HCT116 (cell line): ENCODE measurements around the gene DNTT. TPM values are rescaled to one million over a fixed set of nuclear protein-coding genes. Genes with fewer than 3 reads are reported as not detected.

Experiments
- ATAC-seq: fragments of 200-7000 bp; cut with Tn5 transposase; 2 replicates; pipeline ENCODE4 v1.9.1; 2020; ENCODE audit warnings: mild to moderate bottlenecking, moderate library complexity
- BruUV-seq: library from RNA; stranded (reverse); fragments of 400-500 nt; replicated peaks from 2 replicates; lab custom pipeline; 2021; lab: Mats Ljungman, UMichigan
- CTCF ChIA-PET: fragments of 300-600 bp; sonication (Branson Sonifier 250); formaldehyde crosslinking; loops from one replicate; lab custom pipeline; 2021; ENCODE audit warnings: antibody characterized with exemption; lab: Charles Lee
- POLR2A ChIA-PET: fragments of 300-600, 350-600 bp; sonication (Branson Sonifier 250); formaldehyde crosslinking; loops from one replicate; lab custom pipeline; 2021; ENCODE audit warnings: antibody characterized with exemption; lab: Charles Lee
- RAD21 ChIA-PET, 2 experiments: fragments of 300-600 bp; sonication (Branson Sonifier 250); formaldehyde crosslinking; loops; one replicate each; lab custom pipeline; 2023; ENCODE audit warnings: low total read pairs in 2 of 2; ENCODE audit not compliant: uncharacterized antibody in 2 of 2, unreplicated experiment in 2 of 2, low non-redundant PET in 1 of 2; lab: Charles Lee
- DNase-seq: peaks from one replicate; pipeline ENCODE4 v3.0.0-alpha.2; 2010; ENCODE audit warnings: low read depth, low spot score
- H2AFZ ChIP-seq: fragments of 200-600 bp; shearing (Covaris generic), sonication (generic); 2 replicates; pipeline ENCODE4 v1.6.1; 2017; ENCODE audit warnings: low read depth, mixed run types, mixed read lengths, antibody characterized with exemption, low read length; ENCODE audit not compliant: poor library complexity, severe bottlenecking
- H3K27ac ChIP-seq: 2 replicates; pipeline ENCODE4 v1.5.1; 2012; ENCODE audit warnings: low read depth, low read length
- H3K27me3 ChIP-seq: fragments of 200-600 bp; sonication (generic); 2 replicates; pipeline ENCODE4 v1.6.1; 2016; ENCODE audit warnings: mixed run types, low read length, mixed read lengths; ENCODE audit not compliant: insufficient read depth
- H3K36me3 ChIP-seq, 2 experiments: fragments of 200-500 bp in 1 of 2; fragments of 200-600 bp in 1 of 2; sonication (Bioruptor generic) in 1 of 2; sonication (generic) in 1 of 2; 2 replicates each; pipeline versions ENCODE4 v1.5.1 to v1.6.1; 2014 to 2016; ENCODE audit warnings: low read length in 2 of 2, inconsistent platforms in 1 of 2, mixed read lengths in 1 of 2, mixed run types in 1 of 2; ENCODE audit not compliant: insufficient read depth in 2 of 2, control insufficient read depth in 1 of 2
- H3K4me1 ChIP-seq, 2 experiments: fragments of 200-600 bp in 1 of 2; sonication (generic) in 1 of 2; 2 replicates each; pipeline versions ENCODE4 v1.5.1 to v1.6.1; 2012 to 2017; ENCODE audit warnings: low read length in 2 of 2, inconsistent platforms in 1 of 2, mild to moderate bottlenecking in 1 of 2, mixed read lengths in 1 of 2, mixed run types in 1 of 2, moderate library complexity in 1 of 2; ENCODE audit not compliant: insufficient read depth in 2 of 2, control insufficient read depth in 1 of 2
- H3K4me2 ChIP-seq: fragments of 200-600 bp; sonication (generic); 2 replicates; pipeline ENCODE4 v1.6.1; 2017; ENCODE audit warnings: mixed run types, low read length, mixed read lengths
- H3K4me3 ChIP-seq, 2 experiments: fragments of 200-600 bp in 1 of 2; sonication (generic) in 1 of 2; replicated peaks in 1 of 2; 2 replicates each; pipeline ENCODE4 v1.5.1; 2011 to 2016; ENCODE audit warnings: low read length in 2 of 2, control low read depth in 1 of 2, low read depth in 1 of 2, mild to moderate bottlenecking in 1 of 2, mixed read lengths in 1 of 2, mixed run types in 1 of 2
- H3K79me2 ChIP-seq: fragments of 200-600 bp; sonication (generic); 2 replicates; pipeline ENCODE4 v1.6.1; 2017; ENCODE audit warnings: mild to moderate bottlenecking, mixed run types, low read length, moderate library complexity, mixed read lengths; ENCODE audit not compliant: insufficient read depth
- H3K9ac ChIP-seq: fragments of 200-600 bp; sonication (generic); 2 replicates; pipeline ENCODE4 v1.6.1; 2016; ENCODE audit warnings: low read length, mixed read lengths
- H3K9me2 ChIP-seq: fragments of 200-600 bp; sonication (generic), shearing (Covaris generic); 2 replicates; pipeline ENCODE4 v1.6.1; 2017; ENCODE audit warnings: mixed run types, mild to moderate bottlenecking, moderate library complexity; ENCODE audit not compliant: insufficient read depth
- H3K9me3 ChIP-seq, 2 experiments: fragments of 200-500 bp in 1 of 2; fragments of 200-600 bp in 1 of 2; sonication (Bioruptor generic) in 1 of 2; sonication (generic) in 1 of 2; 2 replicates each; pipeline ENCODE4 v1.6.1; 2014 to 2017; ENCODE audit warnings: low read length in 2 of 2, mixed read lengths in 2 of 2, inconsistent platforms in 1 of 2, low read depth in 1 of 2, mild to moderate bottlenecking in 1 of 2, mixed run types in 1 of 2, moderate library complexity in 1 of 2; ENCODE audit not compliant: control insufficient read depth in 1 of 2, insufficient read depth in 1 of 2
- H4K20me1 ChIP-seq: fragments of 200-600 bp; sonication (generic), shearing (Covaris generic); 2 replicates; pipeline ENCODE4 v1.6.1; 2017; ENCODE audit warnings: mixed run types, mild to moderate bottlenecking, moderate library complexity; ENCODE audit not compliant: insufficient read depth
- CBX3 ChIP-seq: IDR thresholded peaks from 2 replicates; pipeline ENCODE4 v1.6.1; 2012; ENCODE audit warnings: low read depth
- CEBPB ChIP-seq: IDR thresholded peaks from 2 replicates; pipeline ENCODE4 v1.6.1; 2012; ENCODE audit warnings: low read depth
- EGR1 ChIP-seq: IDR thresholded peaks from 2 replicates; pipeline ENCODE4 v1.6.1; 2012; ENCODE audit warnings: low read depth
- EZH2 ChIP-seq: fragments of 200-600 bp; sonication (generic); IDR thresholded peaks from 2 replicates; pipeline ENCODE4 v1.6.1; 2017; ENCODE audit warnings: antibody characterized with exemption, mixed run types
- EZH2phosphoT487 ChIP-seq: fragments of 200-600 bp; IDR thresholded peaks from 2 replicates; pipeline ENCODE4 v1.6.1; 2018; ENCODE audit warnings: antibody characterized with exemption, borderline replicate concordance
- FOSL1 ChIP-seq: IDR thresholded peaks from 2 replicates; pipeline ENCODE4 v1.6.1; 2012; ENCODE audit warnings: low read depth
- JUND ChIP-seq: IDR thresholded peaks from 2 replicates; pipeline ENCODE4 v1.6.1; 2012
- POLR2A ChIP-seq: IDR thresholded peaks from 2 replicates; pipeline ENCODE4 v1.7.0; 2011; ENCODE audit warnings: borderline replicate concordance; ENCODE audit not compliant: insufficient read depth, insufficient read length; ENCODE audit errors: extremely low read depth
- POLR2AphosphoS5 ChIP-seq: IDR thresholded peaks from 2 replicates; pipeline ENCODE4 v1.6.1; 2011; ENCODE audit warnings: mild to moderate bottlenecking, low read depth, low read length, moderate library complexity
- RAD21 ChIP-seq: IDR thresholded peaks from 2 replicates; pipeline ENCODE4 v1.6.1; 2012; ENCODE audit warnings: low read depth, mild to moderate bottlenecking
- SIN3A ChIP-seq: IDR thresholded peaks from 2 replicates; pipeline ENCODE4 v1.6.1; 2012; ENCODE audit warnings: low read depth
- SP1 ChIP-seq: IDR thresholded peaks from 2 replicates; pipeline ENCODE4 v1.6.1; 2012; ENCODE audit warnings: low read depth
- SRF ChIP-seq: IDR thresholded peaks from 2 replicates; pipeline ENCODE4 v1.6.1; 2012; ENCODE audit warnings: low read depth
- TCF7L2 ChIP-seq: IDR thresholded peaks from 2 replicates; pipeline ENCODE4 v1.7.0; 2011; ENCODE audit warnings: borderline replicate concordance, inconsistent platforms; ENCODE audit not compliant: insufficient read depth, insufficient read length; ENCODE audit errors: extremely low read depth
- YY1 ChIP-seq: IDR thresholded peaks from 2 replicates; pipeline ENCODE4 v1.6.1; 2011; ENCODE audit warnings: low read length, low read depth, moderate library complexity, mild to moderate bottlenecking; ENCODE audit not compliant: insufficient replicate concordance; ENCODE audit errors: extremely low read depth
- ZFX ChIP-seq: fragments of 450-650 bp; IDR thresholded peaks from 2 replicates; pipeline ENCODE4 v1.6.1; 2017
- ZNF274 ChIP-seq: fragments of 200-500 bp; sonication (Bioruptor generic); IDR thresholded peaks from 2 replicates; pipeline ENCODE4 v1.6.1; 2014; ENCODE audit warnings: mild to moderate bottlenecking, low read depth, low read length, inconsistent platforms
- intact Hi-C: fragments of 100-400 bp; cut with micrococcal nuclease; formaldehyde crosslinking; loops from 2 replicates; pipeline ENCODE4 v1.10.0; 2022
- total RNA-seq: library from RNA; stranded (reverse); gene quantifications from one replicate; pipeline ENCODE4 v1.2.1, GENCODE V29; 2021; ENCODE audit not compliant: unreplicated experiment
- TF ChIP-seq, protein P1 (sequence below): IDR thresholded peaks from 2 replicates; pipeline ENCODE4 v1.6.1; 2012
- TF ChIP-seq, protein P2 (sequence below): IDR thresholded peaks from 2 replicates; pipeline ENCODE4 v1.6.1; 2012; ENCODE audit warnings: low read depth

The DNTT gene
- total RNA-seq, 1 experiment from 2014 or later: not detected

DNA sequence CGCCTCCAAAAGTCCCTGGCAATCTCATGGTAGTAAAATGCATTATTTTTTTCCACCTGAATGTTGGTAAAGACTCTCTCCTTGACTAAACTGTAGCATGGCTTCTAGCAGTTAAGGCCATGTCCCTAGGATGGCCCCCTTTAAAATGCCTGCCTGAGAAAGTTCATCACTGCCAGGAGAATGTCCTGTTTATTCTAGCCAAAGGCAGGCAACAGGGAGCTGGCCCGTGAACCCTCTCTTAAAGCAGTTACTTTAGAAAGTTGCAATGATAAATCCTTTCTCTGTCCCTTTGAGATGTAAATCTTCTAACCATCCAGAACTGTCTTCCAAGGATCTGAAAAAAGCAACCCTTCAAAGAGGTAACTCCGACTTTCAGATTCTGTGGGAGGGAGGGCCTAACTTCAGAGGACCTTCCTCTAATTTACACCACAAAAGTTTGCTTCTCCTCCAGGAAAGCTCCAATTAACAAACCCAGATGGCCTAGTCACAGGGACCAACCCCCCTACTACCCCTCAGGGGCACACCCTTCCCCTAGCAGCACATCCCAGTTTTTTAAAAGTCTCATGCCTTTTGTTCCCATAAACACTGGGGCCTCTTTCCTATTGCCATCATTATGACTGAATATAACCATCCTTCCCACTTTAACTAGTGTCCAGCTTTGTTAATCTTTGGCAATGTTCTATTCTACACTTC is 5.5 kb downstream of the DNTT start:
- Histone ChIP-seq H3K4me1 (no peaks in the 10 kb centered on the region), H3K36me3 (no peaks in the 10 kb centered on the region), H3K79me2 (no peaks in the 10 kb centered on the region), H3K4me3 (no peak overlapping the region), H3K27me3 (no peaks in the 10 kb centered on the region), H2AFZ (no peak overlapping the region), H4K20me1 (no peaks in the 10 kb centered on the region), H3K27ac (no peak overlapping the region), H3K4me2 (no peak overlapping the region), H3K9ac (no peak overlapping the region), H3K9me3 (no peaks in the 10 kb centered on the region), H3K9me2 (no peaks in the 10 kb centered on the region)
- no peak for ATAC-seq
- ChIA-PET RAD21 (interaction anchor here in 1 of 2 experiments (0.5 kb wide), 1 partner anchor 81 kb away, joined by 3 read pairs; no protein-coding TSS in a partner anchor), POLR2A (no interaction called here), CTCF (no interaction called here)
- DNase-seq: no peak
- BruUV-seq: no TSS peak
- intact Hi-C loops: no loop called here
- TF ChIP-seq ZNF274 (no peak), FOSL1 (no peak), POLR2AphosphoS5 (no peak), EGR1 (no peak), SRF (no peak), EZH2 (no peak), SP1 (no peak), POLR2A (no peak)
- TF ChIP-seq, protein P1, sequence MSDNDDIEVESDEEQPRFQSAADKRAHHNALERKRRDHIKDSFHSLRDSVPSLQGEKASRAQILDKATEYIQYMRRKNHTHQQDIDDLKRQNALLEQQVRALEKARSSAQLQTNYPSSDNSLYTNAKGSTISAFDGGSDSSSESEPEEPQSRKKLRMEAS: no peak

DNA sequence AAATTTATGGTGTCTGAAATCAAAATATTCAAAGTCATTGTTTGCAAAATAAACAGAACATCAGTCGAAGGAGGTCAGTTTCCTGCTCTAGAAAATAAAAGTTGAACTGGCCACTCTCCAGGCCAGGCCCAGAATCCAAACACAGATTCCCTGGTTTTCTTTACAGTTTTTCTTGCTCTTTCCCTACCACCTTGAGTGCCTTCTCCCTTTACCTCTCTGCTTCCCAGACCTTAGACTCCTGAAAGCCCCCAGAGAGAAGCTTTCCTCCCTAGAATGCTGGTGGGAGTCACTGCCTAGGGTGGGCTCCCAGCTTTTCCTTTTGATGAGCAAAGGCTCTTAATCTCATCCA is 6.1 kb downstream of the DNTT start:
- CTCF ChIA-PET: no interaction called here
- TF ChIP-seq CBX3 (no peak), EZH2 (no peak), CEBPB (no peak), JUND (no peak), YY1 (no peak), RAD21 (no peak), POLR2AphosphoS5 (no peak), ZNF274 (no peak), SIN3A (no peak), SRF (no peak), SP1 (no peak), ZFX (no peak), TCF7L2 (no peak), EZH2phosphoT487 (no peak), EGR1 (no peak)
- TF ChIP-seq, protein P1: no peak
- TF ChIP-seq, protein P2, sequence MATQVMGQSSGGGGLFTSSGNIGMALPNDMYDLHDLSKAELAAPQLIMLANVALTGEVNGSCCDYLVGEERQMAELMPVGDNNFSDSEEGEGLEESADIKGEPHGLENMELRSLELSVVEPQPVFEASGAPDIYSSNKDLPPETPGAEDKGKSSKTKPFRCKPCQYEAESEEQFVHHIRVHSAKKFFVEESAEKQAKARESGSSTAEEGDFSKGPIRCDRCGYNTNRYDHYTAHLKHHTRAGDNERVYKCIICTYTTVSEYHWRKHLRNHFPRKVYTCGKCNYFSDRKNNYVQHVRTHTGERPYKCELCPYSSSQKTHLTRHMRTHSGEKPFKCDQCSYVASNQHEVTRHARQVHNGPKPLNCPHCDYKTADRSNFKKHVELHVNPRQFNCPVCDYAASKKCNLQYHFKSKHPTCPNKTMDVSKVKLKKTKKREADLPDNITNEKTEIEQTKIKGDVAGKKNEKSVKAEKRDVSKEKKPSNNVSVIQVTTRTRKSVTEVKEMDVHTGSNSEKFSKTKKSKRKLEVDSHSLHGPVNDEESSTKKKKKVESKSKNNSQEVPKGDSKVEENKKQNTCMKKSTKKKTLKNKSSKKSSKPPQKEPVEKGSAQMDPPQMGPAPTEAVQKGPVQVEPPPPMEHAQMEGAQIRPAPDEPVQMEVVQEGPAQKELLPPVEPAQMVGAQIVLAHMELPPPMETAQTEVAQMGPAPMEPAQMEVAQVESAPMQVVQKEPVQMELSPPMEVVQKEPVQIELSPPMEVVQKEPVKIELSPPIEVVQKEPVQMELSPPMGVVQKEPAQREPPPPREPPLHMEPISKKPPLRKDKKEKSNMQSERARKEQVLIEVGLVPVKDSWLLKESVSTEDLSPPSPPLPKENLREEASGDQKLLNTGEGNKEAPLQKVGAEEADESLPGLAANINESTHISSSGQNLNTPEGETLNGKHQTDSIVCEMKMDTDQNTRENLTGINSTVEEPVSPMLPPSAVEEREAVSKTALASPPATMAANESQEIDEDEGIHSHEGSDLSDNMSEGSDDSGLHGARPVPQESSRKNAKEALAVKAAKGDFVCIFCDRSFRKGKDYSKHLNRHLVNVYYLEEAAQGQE: no peak

More for the DNA sequence above, 6.1 kb downstream of the DNTT start:
- no peak for DNase-seq
- ATAC-seq: no peak
- H3K4me2 ChIP-seq: no peak overlapping the region
- POLR2A ChIA-PET: no interaction called here
- no peaks in the 10 kb centered on the region for H3K9me3 ChIP-seq
- no TSS peak for BruUV-seq
- no peak overlapping the region for H3K9ac ChIP-seq
- no peaks in the 10 kb centered on the region for H3K4me1 ChIP-seq
- no peaks in the 10 kb centered on the region for H4K20me1 ChIP-seq
- H3K79me2 ChIP-seq: no peaks in the 10 kb centered on the region
- H3K27me3 ChIP-seq: no peaks in the 10 kb centered on the region
- intact Hi-C loops: no loop called here
- no peak overlapping the region for H3K4me3 ChIP-seq
- no peak overlapping the region for H3K27ac ChIP-seq
- no peaks in the 10 kb centered on the region for H3K36me3 ChIP-seq
- no peak overlapping the region for H2AFZ ChIP-seq
- RAD21 ChIA-PET: interaction anchor here in 1 of 2 experiments (0.5 kb wide), 1 partner anchor 81 kb away, joined by 3 read pairs; no protein-coding TSS in a partner anchor
- no peaks in the 10 kb centered on the region for H3K9me2 ChIP-seq
